Measurements from ENCODE around the gene KCNQ1.

DNA sequence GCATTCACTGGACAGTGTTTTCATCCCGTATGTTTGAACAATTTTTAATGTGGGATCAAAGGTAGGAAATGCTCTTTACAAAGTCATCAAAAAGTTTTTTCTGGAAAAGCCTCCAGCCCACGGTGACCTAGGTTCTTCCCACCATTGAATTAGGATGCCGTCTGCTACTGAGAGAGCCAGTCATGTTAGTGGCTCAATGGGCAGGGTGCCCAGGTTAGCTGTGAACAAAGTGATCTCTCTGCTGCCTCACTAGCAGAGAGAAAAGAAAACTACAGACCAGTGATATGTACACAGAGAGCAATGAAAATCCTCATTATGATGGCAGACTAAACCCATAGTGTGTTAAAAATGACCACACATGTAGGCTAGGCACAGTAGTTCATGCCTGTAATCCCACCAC lies 32.4 kb downstream of the KCNQ1 start:
- no peak for TF ChIP-seq CTCF (IDR thresholded peaks at IDR 0.05)
- no peak for TF ChIP-seq REST (IDR thresholded peaks at IDR 0.05; ENCODE audit: low read depth, low read length)
- TF ChIP-seq SMC3 (IDR thresholded peaks at IDR 0.05; ENCODE audit: low read depth, low read length) = no peak
- TF ChIP-seq ELF1 (IDR thresholded peaks at IDR 0.05) = no peak
- no peak for TF ChIP-seq RFX5 (IDR thresholded peaks at IDR 0.05; ENCODE audit: low read length)
- no peak for TF ChIP-seq POLR2AphosphoS5 (IDR thresholded peaks at IDR 0.05; ENCODE audit: low read depth, low read length)
- no peak for TF ChIP-seq FOXM1 (IDR thresholded peaks at IDR 0.05; ENCODE audit: low read depth)
- no peak for TF ChIP-seq GABPA (IDR thresholded peaks at IDR 0.05; ENCODE audit: low read depth)
- TF ChIP-seq YY1 (IDR thresholded peaks at IDR 0.05; ENCODE audit: low read depth) = no peak

Data from SK-N-SH (cell line).